SK-N-MC (cell line): ENCODE results near the gene TLCD3A.

Experiments used
- EZH2 ChIP-seq: fragments of 200-600 bp; sonication (generic); IDR thresholded peaks from one replicate; pipeline ENCODE4 v1.6.1; 2017; ENCODE audit warnings: antibody characterized with exemption
- POLR2AphosphoS5 ChIP-seq: IDR thresholded peaks from 2 replicates; pipeline ENCODE4 v1.6.1; 2012; ENCODE audit warnings: mild to moderate bottlenecking, low read depth, low read length, borderline replicate concordance

- TF ChIP-seq POLR2AphosphoS5: no peak
- TF ChIP-seq EZH2: no peak
Observed at GRCh38 chr17:767076-767475, 34.7 kb downstream of the TLCD3A start.
